ENCODE data around the gene LIPA. TPM values are rescaled to one million over a fixed set of nuclear protein-coding genes. Genes with fewer than 3 reads are reported as not detected.
A peak's percentile ranks its signal among the peaks of the same experiment; 100 is the strongest.

The LIPA gene
- total RNA-seq, 1 donor from 2014 or later: 44.1 TPM

- H3K4me1 Mint-ChIP-seq (ENCODE audit: low read depth): no peaks in the 10 kb centered on the region
- H3K9me3 Mint-ChIP-seq (ENCODE audit: low read depth): no peaks in the 10 kb centered on the region
- H3K27me3 Mint-ChIP-seq (ENCODE audit: low read depth): no peaks in the 10 kb centered on the region
- no peak for TF ChIP-seq CTCF (IDR thresholded peaks at IDR 0.05)
- no peak overlapping the region for H3K27ac Mint-ChIP-seq (ENCODE audit: unreplicated experiment)
- no peak for DNase-seq (ENCODE audit: low spot score)
- H3K4me3 Mint-ChIP-seq (ENCODE audit: unreplicated experiment): no peak overlapping the region
- peaks cover 5% of the 10 kb centered on the region for H3K36me3 Mint-ChIP-seq (ENCODE audit: low read depth)
Measured at GRCh38 chr10:89224739-89225443, 26.7 kb downstream of the LIPA start.

GRCh38 chr10:89221919-89222318 lies 29.7 kb downstream of the LIPA start:
- H3K4me1 Mint-ChIP-seq (ENCODE audit: low read depth): peaks cover 8% of the 10 kb centered on the region

GRCh38 chr10:89219513-89220218 lies 31.9 kb downstream of the LIPA start:
- H3K27ac Mint-ChIP-seq (ENCODE audit: unreplicated experiment): no peak overlapping the region
- H3K27me3 Mint-ChIP-seq (ENCODE audit: low read depth): no peaks in the 10 kb centered on the region
- H3K36me3 Mint-ChIP-seq (ENCODE audit: low read depth): peaks cover 2% of the 10 kb centered on the region
- DNase-seq (ENCODE audit: low spot score): no peak
- H3K4me3 Mint-ChIP-seq (ENCODE audit: unreplicated experiment): no peak overlapping the region
- H3K9me3 Mint-ChIP-seq (ENCODE audit: low read depth): no peaks in the 10 kb centered on the region
- H3K4me1 Mint-ChIP-seq (ENCODE audit: low read depth): peaks cover 8% of the 10 kb centered on the region
- no peak for TF ChIP-seq CTCF (IDR thresholded peaks at IDR 0.05)

More at GRCh38 chr10:89221919-89222318, 29.7 kb downstream of the LIPA start:
- TF ChIP-seq CTCF (IDR thresholded peaks at IDR 0.05): no peak
- no peak overlapping the region for H3K27ac Mint-ChIP-seq (ENCODE audit: unreplicated experiment)
- H3K4me3 Mint-ChIP-seq (ENCODE audit: unreplicated experiment): no peak overlapping the region
- H3K9me3 Mint-ChIP-seq (ENCODE audit: low read depth): no peaks in the 10 kb centered on the region
- no peaks in the 10 kb centered on the region for H3K27me3 Mint-ChIP-seq (ENCODE audit: low read depth)
- peaks cover 2% of the 10 kb centered on the region for H3K36me3 Mint-ChIP-seq (ENCODE audit: low read depth)
- DNase-seq (ENCODE audit: low spot score): no peak

- peak; percentile 83 for TF ChIP-seq CTCF (IDR thresholded peaks at IDR 0.05)
- Mint-ChIP-seq H3K9me3 (ENCODE audit: low read depth) (no peaks in the 10 kb centered on the region), H3K27me3 (ENCODE audit: low read depth) (peaks cover 1% of the 10 kb centered on the region), H3K36me3 (ENCODE audit: low read depth) (peaks cover 2% of the 10 kb centered on the region), H3K4me3 (ENCODE audit: unreplicated experiment) (no peak overlapping the region), H3K4me1 (ENCODE audit: low read depth) (peaks cover 8% of the 10 kb centered on the region), H3K27ac (ENCODE audit: unreplicated experiment) (peak overlapping the region; percentile 22)
- no peak for DNase-seq (ENCODE audit: low spot score)
Measured at GRCh38 chr10:89217057-89217990, 34.3 kb downstream of the LIPA start.

- H3K9me3 Mint-ChIP-seq (ENCODE audit: low read depth): no peaks in the 10 kb centered on the region
- no peak for TF ChIP-seq CTCF (IDR thresholded peaks at IDR 0.05)
- no peak overlapping the region for H3K27ac Mint-ChIP-seq (ENCODE audit: unreplicated experiment)
- H3K4me3 Mint-ChIP-seq (ENCODE audit: unreplicated experiment): no peak overlapping the region
- no peak for DNase-seq (ENCODE audit: low spot score)
- H3K27me3 Mint-ChIP-seq (ENCODE audit: low read depth): peaks cover 3% of the 10 kb centered on the region
- peaks cover 8% of the 10 kb centered on the region for H3K4me1 Mint-ChIP-seq (ENCODE audit: low read depth)
- peaks cover 2% of the 10 kb centered on the region for H3K36me3 Mint-ChIP-seq (ENCODE audit: low read depth)
Measured at GRCh38 chr10:89216056-89216455, 35.5 kb downstream of the LIPA start.
